HG02678 (cell line): ENCODE data around the gene RTRAF.

Experiments used
- ATAC-seq: cut with Tn5 transposase; IDR thresholded peaks from one replicate; pipeline ENCODE4 v1.9.1; 2021; ENCODE audit warnings: mild to moderate bottlenecking, moderate library complexity; ENCODE audit not compliant: unreplicated experiment

The RTRAF gene

DNA sequence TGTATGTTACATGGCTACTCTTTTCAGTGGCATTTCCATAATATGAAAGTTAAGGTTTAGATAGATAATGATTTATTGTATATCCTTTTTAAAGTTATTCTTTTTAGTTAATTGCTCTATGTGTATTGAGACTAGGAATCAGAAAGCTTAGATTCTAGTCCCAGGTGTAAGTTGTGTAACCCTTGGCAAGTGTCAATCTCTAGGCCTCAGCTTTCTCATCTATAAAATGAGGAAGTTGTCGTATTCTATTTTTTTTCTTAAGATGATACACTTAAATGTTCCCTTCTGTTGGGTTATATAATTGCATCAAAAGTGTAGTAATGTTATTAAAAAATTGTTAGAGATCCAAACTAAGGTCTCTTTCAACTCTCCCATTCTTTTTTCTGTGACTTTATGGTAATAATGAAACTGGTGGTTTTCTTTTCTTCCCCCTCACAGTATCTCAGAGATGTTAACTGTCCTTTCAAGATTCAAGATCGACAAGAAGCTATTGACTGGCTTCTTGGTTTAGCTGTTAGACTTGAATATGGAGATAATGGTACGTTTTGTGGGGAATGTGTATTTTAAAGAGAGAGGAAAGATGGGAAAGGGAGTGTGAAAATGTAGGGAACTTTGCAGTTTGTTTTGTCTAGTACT, 4.1 kb downstream of the RTRAF start:
- no peak for ATAC-seq

- ATAC-seq = no peak
Observed at GRCh38 chr14:51996148-51996746, 6.9 kb downstream of the RTRAF start.

GRCh38 chr14:51998348-51998747, 9.0 kb downstream of the RTRAF start:
- ATAC-seq = no peak

DNA sequence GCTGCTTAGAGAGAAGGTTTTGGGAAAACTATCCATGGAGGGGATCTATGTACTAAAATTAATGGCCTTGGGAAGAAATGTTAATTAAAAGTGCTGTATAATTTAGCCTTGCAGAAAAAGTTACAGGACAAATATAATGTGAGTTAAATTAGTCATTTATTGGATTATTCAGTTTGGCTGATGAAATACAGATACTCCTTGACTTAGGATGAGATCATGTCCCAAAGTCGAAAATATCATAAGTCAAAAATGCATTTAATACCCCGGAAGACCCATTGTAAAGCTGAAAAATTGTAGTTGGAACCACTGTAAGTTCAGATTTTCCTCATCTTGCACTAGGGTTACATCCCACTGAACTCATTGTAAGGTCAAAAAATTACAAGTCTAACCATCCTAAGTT, 9.7 kb downstream of the RTRAF start:
- no peak for ATAC-seq

DNA sequence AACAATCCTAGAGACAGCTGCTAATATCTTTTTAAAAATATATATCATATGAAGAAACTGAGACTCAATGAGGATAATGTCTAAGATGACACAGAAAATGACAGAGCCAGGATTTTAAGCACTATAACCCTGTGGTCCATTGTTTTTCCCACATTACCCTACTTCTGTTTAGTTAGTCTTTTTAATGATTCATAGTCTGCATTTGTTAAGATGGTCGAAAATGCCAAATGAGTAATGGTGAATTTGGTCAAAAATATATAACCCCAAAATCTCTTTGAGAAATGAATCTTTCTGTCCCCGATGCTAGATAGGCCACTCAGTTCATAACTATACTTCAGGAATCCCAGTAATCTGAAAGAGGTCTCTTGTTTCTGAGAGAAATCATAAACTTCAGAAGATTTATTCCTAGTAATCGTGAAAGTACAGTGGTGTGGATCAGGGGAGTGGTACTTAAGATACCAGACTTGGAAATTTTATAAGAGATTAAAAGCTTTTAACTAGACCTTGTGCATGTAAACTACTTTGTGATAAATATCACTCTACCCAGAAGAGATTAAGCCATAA, 10.8 kb downstream of the RTRAF start:
- no peak for ATAC-seq

DNA sequence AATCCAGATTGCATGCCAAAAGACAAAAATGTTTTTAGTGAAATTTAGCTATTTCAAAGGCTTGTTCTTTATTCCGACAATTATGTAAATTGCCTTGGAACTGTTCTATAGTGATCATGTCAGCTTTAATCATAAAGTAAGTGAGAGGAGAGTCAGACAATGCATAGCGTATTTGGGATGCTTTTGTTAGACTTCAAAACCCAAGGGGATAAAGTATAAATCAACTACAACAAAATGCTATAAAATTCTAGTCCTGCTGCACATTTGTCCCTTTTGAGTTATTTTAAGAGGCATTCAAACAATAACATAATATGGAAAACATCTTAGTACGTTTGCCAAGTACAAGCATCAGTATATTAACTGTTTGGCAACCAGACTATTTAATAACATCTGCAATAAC, 11.3 kb downstream of the RTRAF start:
- no peak for ATAC-seq

DNA sequence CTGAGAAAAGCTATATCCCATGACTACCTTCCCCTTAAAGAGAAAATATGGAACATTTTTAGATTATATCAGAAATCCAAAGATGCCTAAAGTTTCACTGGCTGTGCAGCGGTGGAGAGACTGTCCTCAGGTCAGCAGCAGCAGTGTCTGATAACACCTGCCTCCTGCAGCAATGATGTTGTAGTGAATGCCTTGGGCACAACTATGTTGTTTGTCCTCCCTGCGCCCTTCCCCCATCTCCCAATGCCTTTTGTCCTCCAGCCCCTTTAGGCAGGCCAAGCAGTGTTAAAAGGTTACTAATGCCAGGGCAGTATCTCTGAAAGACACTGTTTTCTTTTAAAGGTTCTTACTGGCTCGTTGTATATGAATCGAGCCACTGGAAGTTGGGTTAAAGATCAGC, 13.2 kb downstream of the RTRAF start:
- ATAC-seq = no peak

GRCh38 chr14:52003324-52003723, 14.0 kb downstream of the RTRAF start:
- no peak for ATAC-seq

DNA sequence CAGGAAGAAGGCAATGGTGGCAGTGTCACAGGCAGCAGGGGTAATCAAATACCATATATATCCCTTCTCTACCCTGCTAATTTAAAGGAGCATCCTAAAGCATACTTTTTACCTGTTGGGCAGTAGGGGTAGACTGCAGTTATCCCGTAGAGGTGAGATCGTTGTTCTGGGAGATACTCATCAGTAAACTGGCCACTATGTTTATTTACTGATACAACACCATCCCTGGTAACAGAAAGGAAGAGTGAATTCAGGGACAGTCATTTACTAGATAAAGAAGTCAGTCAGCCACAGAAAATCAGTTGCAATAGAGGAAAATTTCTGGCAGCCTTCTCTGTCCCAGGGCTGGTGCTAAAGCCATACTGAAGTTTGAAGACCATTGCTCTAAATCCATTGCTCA, 16.3 kb downstream of the RTRAF start:
- no peak for ATAC-seq

DNA sequence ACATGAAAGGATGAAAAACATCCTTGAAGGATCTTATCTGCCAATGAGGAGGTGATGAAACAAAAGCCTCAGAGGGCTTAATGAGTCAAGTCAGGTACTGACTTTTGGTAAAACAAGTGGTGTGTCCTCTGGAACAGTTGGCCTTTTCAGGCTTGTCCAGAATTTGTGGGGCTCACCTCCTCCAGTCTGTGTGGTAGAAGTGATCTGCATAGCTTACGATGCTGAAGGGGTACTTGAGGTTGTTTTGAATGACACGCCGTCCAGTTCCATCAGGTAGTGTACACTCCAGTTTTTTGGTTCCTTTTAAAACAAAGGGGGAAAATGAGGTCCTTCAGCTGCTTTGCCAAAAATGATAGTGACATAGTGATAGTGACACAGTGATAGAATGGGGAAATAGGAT, 17.0 kb downstream of the RTRAF start:
- no peak for ATAC-seq

GRCh38 chr14:52007211-52007610, 17.9 kb downstream of the RTRAF start:
- ATAC-seq = no peak

DNA sequence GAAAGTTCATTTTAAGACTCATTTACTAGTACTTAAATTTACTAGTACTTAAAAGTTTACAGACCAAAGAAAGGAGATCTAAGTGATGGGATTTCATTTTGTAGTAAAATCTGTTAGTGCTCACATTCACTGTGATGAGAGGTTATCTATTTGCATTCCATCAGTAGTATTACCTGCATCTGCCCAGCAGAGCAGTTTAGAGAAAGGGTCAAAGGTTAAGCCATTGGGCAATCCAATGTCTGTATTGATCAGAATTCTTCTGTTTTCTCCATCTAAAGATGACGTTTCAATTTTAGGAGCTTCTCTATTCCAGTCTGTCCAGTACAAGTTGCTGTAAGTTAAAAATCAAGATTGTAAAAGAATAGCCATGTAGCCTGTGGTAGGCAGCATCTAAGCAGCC, 18.3 kb downstream of the RTRAF start:
- no peak for ATAC-seq

DNA sequence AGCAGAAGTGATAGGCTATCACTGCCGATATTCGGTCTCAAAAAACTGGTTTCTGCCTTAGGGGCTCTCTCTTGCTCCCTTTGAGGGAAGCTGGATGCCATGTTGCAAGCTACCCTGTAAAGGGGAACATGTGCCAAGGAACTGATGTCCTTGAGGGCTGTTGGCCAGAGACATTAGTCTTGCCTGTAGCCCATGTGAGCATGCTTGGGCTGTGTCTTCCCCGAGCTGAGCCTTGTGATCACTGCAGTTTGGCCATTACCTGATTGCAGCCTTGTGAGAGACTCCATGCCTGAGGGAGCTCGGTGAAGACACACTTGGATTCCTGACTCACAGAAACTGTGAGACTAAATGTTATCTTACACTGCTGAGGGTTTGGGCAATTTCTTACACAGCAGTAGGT, 18.8 kb downstream of the RTRAF start:
- no peak for ATAC-seq

DNA sequence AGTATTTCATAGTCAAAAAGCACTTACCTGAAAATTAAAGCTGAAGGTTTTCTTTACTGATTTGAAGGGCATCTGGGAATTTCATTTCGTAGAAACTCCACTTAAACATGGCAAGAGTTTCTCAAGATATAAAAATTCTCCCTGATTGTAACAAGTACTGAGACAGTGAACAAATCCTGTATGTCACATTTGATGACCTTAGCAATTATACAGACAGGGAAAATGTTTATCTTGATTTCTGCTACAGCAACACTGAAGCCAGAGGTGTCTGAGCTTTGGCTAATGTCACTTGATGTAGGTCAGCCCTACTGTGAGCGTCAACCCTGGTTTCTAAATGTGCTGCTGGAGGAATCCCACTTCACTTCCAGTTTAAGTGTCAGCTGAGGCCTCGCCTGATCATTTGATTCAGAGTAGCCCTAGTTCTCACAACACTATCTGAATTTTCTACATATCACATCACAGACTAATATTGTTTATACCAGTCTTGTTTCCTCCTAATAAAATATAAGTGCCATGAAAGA, 20.9 kb downstream of the RTRAF start:
- no peak for ATAC-seq

DNA sequence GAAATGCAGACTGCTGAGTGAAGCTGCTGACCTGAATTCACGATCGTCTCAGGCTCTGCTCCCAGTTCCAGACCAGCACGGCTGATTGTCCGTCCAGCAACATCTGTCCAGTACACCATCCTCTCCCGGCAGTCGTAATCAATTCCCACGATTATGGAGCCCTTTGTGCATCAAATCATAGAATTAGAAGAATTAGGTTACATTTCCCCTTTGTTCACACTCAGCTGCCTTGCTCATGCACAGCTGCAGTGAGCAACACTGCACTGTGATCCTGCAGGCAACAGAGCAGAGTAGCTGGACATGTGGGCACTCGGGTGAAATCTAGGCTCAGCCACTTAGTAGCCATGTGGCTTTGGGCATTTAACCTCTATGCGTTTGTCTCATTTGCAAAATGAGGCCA, 22.2 kb downstream of the RTRAF start:
- ATAC-seq = no peak

GRCh38 chr14:52012635-52013034, 23.3 kb downstream of the RTRAF start:
- ATAC-seq = no peak

DNA sequence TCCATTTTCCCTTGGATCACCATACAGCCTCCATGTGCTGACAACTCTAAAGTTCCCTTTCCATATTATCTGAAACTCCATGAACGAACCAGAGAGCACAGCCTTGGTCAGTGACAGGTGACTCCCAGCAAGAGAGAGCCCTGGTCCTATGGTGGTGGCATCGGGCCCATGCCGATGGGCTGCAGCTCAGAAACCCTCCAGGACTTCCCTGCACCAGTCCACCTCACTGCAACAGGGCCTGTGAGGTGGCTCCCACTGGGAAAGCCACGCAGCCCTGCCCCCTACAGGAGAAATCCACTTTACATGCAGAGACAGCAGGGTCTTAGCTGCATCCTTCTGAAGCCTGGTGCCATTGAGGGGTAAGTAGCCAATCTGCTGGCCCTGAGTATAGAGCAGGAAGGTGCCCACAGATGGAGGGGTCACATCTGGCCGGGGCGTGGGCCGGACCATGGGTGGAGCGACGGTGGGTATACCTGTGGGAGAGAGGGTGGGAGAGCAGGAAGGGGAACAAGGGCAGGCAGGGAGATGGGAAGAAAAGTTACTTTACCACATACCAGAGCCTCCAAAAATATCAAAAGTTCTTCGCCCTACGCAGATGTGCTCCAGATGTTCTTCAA, 24.7 kb downstream of the RTRAF start:
- no peak for ATAC-seq

- ATAC-seq = no peak
Observed at GRCh38 chr14:52014601-52015267, 25.4 kb downstream of the RTRAF start.

DNA sequence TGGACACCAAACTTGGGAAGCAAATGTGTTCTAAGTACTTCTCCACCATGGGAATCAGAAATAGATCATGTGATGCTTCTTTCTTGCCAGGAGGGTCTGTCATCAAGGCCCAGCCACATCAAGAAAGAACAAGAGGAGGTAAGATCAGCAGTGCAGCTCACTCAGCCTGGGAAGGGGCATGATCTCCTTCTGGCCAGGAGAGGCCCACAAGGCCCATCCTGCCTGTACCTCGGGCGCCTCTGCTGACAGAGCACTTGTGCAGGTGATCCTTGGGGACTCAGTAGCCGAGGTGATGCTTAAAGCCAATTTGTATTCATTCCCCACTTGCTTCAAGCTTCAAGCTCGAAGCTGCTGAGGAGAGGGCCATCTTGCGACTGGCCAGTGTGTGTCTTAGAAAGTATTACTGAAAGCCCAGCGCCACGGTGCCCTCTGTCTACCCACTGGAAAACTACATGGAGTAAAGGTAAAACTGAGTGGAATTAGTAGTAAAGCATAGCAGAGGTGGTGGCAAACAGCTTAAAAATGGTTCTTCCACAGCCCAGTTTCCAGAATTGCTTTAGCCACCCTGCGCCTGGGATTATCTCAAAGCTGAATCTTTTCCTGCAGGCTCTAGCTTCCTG, 26.2 kb downstream of the RTRAF start:
- no peak for ATAC-seq

DNA sequence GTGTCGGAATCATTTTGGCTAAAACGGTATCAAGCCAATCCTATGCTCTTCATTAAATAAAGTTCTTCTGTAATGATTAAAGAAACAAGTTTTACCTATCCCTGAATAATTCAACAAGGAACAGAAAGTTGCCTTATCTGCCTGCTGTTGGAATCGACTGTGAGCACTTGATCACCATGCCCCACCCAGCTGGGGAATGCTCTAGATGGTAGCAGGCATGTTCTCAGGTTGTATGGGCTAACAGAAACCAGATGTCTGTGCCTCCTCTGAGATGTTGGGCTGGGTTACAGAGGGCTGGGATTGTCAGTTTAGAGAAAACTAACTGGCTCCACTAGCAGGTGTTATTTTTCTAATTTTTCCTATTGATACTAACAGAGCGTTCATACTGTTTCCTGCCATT, 28.9 kb downstream of the RTRAF start:
- no peak for ATAC-seq

DNA sequence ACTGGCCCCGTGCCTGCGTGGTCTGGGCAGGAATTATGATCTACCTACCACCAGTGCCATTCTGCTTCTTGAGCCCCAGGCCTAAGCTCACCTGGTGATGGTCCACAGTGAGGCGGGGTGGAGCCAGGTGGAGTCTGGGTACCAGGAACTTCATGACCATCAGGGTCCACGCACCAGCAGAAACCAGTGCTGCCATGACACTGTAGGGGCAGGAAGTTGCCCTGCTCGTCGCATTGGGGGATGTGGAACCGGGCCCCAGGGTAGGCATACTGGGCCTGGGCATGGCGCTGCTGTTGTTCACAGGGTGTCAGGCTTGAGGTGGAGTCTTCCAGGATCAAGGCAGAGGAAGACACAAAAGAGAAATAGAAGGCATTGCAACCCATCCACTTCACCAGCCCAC, 29.6 kb downstream of the RTRAF start:
- ATAC-seq = no peak
